NCI-H2107 (cell line): Measurements from ENCODE around the gene MSMB.
"Not testable (repeated sequence)": the region's sequence is repeated elsewhere in the genome, so short reads cannot be mapped to it uniquely, and the experiment has no call there.

ENCODE experiments used
- DNase-seq: peaks from one replicate; lab custom pipeline; 2025; lab: John Stamatoyannopoulos, UW

MSMB gene

DNA sequence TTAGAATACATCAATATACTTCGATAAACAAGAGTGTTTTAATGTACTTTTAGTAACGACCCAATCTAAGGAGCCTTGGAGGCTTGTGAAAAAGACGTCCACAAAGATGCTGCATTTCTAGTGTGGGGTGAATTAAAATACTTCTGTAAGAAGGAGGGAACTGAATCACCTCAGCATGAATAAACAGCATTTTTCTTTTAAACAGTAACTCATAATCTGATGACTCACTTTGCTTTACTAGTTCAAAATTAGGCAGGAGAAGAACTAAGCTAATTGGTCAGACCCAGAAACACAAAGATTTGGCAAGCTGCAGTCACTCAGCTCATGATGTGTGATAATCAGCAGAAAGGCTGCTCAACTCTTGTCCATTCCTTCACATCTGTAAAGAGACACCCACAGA is 39.9 kb downstream of the MSMB start:
- no peak for DNase-seq

DNA sequence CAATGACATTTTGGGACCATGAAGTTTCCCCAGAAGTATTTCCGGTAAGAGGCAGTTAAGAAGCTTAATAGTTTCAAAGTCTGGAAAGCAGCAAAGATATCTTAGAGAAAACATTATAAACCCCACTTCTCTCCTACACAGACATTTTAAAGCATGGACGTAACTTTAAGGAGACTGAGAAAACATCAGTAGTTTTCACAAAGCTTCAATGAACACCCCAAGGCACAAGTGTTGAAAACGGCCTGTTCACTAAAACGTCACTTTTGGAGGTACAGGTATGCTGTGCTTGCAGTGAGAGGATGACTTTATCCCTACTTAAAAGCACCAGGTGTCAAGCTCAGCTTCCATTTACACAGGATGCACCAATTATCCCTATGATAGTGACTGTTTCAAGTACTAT is 40.7 kb downstream of the MSMB start:
- DNase-seq = no peak

DNA sequence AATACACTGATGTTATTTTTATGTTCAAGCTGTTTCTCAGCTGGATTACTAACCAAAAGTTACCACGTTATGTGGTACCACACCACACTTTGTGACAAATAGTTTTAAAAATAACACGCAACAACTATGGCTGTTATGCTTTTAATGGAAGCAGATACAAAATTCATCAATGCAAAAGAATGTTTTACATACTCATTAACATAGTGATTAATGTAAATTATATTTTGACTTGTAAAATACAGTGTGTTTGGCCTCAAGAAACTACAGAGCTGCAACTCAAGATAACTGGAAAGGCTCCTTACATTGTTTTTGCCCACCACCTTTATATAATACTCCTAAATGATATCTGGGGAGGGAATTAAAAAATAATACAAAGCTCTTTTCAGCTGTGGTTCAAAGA is 41.1 kb downstream of the MSMB start:
- no peak for DNase-seq

DNA sequence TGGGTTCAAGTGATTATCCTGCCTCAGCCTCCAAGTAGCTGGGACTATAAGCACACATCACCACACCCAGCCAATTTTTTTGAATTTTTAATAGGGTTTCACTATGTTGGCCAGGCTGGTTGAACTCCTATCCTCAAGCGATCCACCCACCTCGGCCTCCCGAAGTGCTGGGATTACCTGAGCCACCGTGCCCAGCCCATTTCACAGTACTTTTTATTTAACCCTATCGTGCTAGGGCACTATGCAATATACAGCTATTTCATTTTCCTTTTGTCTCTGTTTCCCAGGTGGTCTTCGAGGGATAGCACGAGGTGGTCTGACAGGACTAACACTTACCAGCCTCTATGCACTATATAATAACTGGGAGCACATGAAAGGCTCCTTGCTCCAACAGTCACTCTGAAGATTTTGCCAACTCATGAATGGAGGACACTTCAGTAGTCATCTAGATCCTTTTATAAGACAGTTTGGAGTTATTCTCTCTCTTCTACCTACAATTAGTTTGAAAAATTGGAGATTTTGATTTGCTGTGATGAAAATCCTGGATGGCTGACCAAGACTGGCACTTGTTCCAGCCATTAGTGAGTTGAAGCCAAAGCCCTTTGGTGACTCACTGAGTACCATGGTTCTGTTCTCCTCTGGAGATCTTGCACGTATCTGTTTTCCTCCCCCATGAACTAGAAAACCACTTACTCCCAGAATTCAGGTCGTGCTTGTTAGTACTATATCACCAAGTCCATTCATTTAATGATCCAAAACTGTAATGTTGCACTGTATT is 43.0 kb downstream of the MSMB start:
- DNase-seq = no peak

DNA sequence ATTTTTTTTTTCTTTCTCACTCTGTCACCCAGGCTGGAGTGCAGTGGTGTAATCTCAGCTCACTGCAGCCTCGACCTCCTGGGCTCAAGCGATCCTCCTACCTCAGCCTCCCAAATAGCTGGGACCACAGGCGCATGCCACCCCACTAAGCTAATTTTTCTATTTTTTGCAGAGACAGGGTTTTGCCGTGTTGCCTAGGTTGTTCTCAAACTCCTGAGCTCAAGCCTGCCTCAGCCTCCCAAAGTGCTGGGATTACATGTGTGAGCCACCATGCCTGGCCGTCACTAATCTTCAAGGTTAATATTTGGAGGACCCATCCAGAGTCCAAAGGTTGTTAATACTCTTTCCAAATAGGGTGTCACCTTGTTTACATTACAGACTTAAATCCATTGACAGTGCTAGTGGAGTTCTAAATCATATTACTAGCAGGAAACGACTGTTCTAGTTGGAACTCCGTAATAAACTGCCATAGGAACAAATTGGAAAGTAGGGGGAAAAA is 43.8 kb downstream of the MSMB start:
- DNase-seq = not testable (repeated sequence)

DNA sequence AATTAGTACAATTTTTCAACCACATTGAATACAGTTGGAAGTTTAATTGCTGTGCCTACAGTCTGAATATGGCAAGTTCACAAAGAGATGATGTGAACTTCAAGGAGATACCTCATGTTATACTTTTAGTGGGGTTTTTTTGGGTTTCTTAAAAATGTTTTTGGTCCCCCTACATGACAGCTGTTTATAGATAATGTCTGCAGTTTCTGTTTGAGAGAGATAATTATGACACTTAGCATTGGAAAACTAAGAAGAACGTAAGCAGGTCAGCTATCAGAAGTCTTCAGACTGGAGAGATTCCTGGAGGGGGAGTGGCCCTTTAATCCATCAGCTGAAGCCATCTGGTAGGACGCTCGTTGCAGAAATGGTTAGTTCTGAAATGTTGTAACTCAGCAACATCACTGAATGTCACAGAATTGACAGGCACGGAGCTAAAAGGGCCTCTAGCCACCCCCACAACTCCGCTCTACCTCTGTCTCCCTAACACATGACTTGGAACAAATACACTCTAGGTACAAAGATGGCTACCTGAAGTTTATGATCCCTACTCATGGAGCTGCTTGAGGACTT is 44.8 kb downstream of the MSMB start:
- DNase-seq = no peak

DNA sequence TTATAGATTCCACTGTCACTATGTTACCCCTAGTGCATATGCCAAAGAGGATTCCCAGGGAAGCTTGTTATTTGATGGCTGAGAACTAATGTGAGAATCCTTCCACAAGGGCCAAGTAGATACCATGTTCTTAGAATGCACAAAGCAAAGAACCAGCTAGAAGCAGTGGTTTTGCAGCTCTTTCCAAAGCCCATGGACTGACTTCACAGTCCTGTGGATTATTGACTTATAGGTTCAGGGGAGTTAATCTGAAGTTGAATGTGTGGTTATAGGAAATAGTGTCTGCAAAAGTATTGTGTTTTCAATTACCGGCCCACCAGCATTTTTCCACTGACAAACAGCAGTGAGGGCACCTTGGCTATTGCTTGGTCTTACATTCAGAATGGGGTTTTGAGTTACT is 45.5 kb downstream of the MSMB start:
- DNase-seq = no peak

DNA sequence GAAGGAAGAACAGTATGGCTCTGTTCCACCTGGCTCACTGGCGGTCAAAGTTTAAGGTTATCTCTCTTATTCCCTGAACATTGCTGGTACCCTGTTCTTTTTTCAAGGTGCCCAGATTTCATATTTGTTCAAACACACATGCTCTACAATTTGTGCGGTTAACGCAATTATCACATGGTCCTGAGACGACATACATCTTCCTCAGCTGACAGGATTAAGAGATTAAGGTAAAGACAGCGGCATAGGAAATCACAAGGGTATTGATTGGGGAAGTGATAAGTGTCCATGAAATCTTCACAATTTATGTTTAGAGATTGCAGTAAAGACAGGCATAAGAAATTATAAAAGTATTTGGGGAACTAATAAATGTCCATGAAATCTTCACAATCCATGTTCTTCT is 46.1 kb downstream of the MSMB start:
- not testable (repeated sequence) for DNase-seq

DNA sequence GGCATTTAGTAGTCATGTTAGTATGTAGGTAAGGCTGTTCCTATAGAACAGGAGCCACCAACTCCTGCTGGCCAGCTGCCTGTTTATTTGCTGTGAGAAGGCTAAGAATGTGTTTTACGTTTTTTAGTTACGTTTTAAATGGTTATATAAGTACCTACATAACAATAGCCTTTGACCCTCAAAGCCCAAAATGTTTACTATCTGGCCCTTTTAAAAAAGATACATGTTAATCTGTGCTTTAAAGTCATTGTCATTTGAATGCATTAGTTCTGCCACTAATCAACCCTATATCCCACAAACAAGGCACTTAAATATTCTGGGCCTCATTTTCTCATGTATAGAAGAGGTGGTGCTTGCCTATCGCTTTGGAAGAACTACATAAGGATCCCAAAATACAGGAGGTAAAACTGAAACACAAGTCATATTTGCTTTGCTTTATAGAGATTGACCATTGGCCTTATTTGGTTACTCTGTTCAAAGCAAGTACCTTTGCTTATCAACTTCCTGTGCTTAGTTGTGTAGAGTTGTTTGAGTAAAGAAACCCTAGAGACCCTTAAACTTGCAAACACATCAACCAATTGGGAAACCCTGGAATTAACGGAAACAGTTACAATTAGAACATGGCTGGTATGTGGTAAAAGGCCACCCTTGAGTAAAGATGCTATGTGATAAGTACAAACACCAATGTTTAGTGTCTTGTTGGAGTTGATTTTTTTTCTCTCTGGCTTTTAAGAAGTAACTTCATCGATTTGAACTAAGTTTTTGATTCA is 47.9 kb downstream of the MSMB start:
- DNase-seq = no peak

DNA sequence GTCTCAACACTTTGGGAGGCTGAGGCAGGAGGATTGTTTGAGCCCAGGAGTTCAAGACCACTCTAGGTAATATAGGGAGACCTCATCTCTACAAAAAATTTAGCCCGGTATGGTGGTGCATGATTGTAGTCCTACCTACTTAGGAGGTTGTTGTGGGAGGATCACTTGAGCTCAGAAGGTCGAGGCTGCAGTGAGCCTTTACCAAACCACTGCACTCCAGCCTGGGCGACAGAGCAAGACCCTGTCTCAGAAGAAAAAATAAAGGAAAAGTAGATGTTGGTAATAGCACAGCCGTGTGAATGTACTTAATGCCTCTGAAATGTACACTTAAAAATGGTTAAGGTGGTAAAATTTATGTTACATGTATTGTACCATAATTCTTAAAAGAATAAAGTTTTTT is 48.5 kb downstream of the MSMB start:
- no peak for DNase-seq

DNA sequence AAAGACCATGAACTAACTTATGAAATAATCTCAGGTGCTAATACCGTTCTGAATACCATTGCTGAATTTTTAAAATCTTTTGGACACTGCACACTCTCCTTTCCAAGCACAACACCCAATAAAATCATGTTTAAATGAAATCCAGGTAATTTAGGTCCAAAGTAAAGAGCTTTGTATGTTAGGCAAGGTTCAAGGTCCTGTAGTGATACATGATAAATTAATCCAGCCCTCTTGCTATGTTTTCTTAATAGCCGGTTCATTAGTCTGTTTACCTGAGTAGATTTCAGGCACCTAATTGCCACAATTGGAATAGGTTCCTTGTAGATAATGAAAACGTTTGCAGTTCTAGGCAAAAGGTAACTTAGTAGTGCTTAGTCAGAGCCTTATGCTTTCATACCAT is 60.5 kb downstream of the MSMB start:
- not testable (repeated sequence) for DNase-seq

DNA sequence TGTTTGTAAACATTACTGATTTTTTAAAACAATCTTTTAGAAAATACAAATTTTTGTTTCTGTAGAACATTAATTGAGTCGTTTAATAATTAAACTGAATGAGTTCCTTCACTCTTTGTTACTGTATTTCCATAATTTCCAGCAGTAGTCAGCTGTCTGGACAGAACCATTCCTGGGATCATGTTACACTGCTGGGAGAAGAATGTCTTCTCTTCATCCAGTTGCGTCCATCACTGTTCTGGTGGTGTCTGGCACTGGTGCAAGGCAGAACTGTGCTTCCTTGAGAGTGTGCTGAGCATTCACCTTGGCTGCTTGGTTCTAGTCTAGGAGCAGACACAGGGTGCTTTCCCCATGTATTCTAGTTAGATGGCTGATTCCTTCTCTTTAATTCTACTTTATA is 61.6 kb downstream of the MSMB start:
- not testable (repeated sequence) for DNase-seq

DNA sequence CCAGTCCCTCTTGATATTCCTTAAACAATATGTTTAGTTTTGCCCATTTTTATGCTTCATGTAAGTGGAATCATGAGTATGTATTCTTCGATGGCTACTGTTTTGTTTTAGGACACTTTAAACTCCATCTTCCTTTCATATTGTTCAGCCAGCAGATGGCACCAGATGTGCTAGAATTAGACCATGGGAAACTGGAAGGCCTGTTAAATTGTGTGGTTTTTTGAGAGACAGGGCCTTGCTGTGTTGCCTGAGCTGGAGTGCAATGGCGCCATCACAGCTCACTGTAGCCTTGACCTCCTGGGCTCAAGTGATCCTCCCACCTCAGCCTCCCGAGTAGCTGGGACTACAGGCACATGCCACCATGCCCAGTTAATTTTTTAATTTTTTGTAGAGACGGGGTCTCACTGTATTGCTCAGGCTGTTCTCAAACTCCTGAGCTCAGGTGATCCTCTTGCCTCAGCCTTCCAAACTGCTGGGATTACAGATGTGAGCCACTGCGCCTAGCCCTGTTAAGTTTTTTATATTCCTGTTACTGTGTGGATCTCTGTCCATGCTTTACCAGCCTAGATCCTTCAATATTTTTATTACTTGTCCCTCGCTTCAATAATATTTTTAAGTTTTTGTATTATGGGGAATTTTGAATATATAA is 62.4 kb downstream of the MSMB start:
- DNase-seq = not testable (repeated sequence)
